HT1080 (cell line): Measurements from ENCODE around the gene ZNHIT1. TPM values are rescaled to one million over a fixed set of nuclear protein-coding genes. Genes with fewer than 3 reads are reported as not detected.
A peak's percentile ranks its signal among the peaks of the same experiment; 100 is the strongest.

Experiments used
- DNase-seq: peaks from one replicate; pipeline ENCODE4 v3.0.0-alpha.2; 2015; ENCODE audit warnings: low read depth
- polyA plus RNA-seq, 2 experiments: library from polyadenylated mRNA; depleted of rRNA; stranded (reverse); fragments of >200 nt; gene quantifications; 2 replicates each; pipeline ENCODE4 v1.2.3, GENCODE V29; 2015
- total RNA-seq: library from RNA; depleted of rRNA; stranded (reverse); fragments of >200 nt; shearing (Covaris generic); gene quantifications from 2 replicates; pipeline ENCODE4 v1.2.3, GENCODE V29; 2014; rRNA removed

The ZNHIT1 gene
- 148 and 157 TPM in 2 replicates for total RNA-seq
- polyA plus RNA-seq (2015; cell fraction: cytosol; rRNA removed): 63.8 and 73.4 TPM in 2 replicates
- polyA plus RNA-seq (2015; cell fraction: nucleus; rRNA removed): 56.3 and 61.0 TPM in 2 replicates

DNA sequence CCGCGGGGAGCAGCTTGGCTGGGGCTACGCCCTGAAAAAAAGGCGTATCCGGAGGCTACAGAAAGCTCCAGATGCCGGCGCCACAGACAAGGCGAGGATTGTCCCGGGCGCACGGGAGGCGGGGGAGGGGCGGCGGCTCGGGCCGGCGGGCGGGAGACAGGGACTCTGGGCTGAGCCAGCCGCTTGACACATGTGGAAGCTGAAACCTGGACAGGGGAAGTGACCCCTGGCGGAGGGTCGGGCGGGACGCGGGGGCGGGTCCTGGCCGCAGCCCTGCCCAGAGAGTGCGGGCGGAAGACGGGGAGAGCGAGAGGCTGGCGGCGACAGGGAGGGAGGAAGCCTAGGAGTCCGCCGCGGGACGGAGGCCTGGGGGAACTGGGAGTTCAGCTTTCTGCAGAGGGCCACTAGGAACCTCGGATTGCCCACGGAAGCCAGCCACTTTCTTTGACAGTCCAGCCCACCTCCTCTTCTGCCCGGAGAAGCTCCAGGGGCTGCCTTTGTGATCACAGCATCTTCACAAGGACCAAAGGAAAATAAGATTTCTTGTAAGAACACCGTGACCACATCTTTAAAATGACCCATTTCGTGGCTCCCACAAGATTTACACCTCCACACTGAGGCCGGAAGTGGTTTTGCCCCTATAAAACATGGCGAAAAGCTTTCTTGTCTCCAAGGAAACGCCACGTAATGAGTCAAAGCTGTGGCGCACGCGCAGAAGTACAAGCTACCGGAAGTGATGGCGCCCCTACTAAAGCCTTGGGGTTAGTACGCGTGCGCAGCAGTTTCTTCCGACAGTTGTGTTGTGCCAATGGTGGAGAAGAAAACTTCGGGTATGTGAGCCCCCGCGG, at the start of gene ZNHIT1, which contains the start of gene PLOD3:
Gene ZNHIT1, plus strand, starts transcription at position 778 of the 848 bp plus-strand sequence. Its CDS starts 31 bp downstream, at position 809.
Gene PLOD3, minus strand, starts transcription at position 194 of the 848 bp plus-strand sequence. CDS start 307 bp downstream, outside the sequence.
- DNase-seq: peak; percentile 94

GRCh38 chr7:101168412-101169049, 49.4 kb upstream of the ZNHIT1 start:
- DNase-seq: no peak

GRCh38 chr7:101169110-101169837, 48.7 kb upstream of the ZNHIT1 start:
- DNase-seq: peak; percentile 39

GRCh38 chr7:101169838-101170551, 48.0 kb upstream of the ZNHIT1 start:
- peak; percentile 68 for DNase-seq

- no peak for DNase-seq
Observed at GRCh38 chr7:101170617-101171441, 47.1 kb upstream of the ZNHIT1 start.

DNA sequence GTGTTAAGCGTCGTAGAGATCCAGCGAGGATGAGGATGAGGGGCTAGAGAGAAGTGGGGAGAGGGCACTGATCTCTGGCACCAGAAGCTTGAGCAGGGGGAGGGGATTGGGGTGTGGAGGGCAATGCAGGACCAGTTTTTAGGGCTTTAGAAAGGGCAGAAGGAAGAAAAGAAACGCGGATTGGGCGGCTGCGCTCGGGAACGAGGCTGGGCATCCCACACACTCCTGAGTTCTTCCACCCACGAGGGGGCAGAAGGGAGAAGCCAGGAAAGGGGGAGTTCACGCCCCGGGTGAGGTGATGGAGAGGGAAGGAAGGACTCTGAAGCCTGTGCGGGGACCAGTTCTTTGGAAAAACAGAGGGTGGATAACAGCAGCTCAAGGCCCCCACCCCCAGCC, 46.5 kb upstream of the ZNHIT1 start:
- DNase-seq: no peak

GRCh38 chr7:101172005-101172853, 45.7 kb upstream of the ZNHIT1 start:
- no peak for DNase-seq

DNA sequence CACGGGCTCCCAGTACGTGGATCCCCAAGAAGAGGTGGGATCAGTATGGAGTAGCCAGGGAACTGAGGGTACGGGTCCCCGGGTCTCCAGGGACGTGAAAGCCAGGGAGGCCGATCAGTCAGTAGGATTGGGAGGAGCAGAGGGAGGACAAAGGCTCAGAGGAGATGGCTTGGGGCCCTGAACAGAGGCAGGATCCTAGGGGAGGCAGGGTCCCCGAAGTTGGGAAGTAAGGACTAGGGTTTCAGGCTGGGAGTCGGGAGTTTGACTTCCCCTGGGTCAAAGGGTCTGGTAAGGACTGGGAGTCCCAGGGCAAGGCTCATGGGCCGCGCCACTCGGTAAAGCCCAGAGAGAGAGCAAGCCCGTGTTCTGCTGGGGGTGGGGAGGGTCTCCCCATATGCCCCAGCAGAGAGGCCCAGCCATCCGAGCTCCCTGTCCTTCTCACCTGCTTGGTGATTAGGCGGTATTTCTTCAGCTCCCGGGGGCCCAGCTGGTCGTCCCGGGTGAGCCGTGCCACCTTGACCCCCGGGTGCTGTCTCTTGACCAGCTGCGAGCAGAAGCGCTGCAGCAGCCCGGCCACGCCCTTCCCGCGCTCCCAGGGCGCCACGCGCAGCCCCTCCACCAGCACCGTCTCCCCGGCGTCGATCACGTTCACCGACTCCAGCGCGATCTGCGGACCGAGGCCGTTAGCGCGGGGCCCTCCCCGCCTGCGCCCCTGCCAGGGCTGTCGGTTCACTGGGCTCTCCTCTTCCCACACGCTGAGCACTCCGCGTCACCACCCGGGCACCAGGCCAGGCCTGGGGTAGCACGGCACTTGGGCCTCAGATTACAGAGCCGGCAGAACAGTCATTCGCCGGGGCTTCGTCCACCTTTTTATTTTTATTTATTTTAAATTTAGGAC, 44.9 kb upstream of the ZNHIT1 start:
- peak; percentile 81 for DNase-seq

DNA sequence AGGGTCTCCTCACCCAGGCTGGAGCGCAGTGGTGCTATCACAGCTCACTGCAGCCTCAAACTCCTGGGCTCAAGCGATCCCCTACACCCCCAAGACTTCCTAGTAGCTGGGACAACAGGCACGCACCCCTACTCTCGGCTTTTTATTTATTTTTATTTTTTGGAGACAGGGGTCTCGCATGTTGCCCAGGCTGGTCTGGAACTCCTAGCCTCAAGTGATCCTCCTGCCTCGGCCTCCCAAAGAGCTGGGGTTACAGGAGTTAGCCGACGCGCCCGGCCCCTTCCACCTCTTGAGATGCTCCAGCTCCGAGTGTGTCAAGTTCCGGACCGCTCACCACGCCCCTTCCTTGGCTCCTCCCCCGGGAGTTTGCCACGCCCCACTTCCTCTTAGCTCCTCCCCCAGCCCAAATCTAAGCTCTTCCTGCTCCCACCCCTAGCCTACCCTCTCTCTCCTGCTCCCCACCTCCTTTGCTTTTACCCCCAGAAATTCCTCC, 44.2 kb upstream of the ZNHIT1 start:
- peak; percentile 55 for DNase-seq

DNA sequence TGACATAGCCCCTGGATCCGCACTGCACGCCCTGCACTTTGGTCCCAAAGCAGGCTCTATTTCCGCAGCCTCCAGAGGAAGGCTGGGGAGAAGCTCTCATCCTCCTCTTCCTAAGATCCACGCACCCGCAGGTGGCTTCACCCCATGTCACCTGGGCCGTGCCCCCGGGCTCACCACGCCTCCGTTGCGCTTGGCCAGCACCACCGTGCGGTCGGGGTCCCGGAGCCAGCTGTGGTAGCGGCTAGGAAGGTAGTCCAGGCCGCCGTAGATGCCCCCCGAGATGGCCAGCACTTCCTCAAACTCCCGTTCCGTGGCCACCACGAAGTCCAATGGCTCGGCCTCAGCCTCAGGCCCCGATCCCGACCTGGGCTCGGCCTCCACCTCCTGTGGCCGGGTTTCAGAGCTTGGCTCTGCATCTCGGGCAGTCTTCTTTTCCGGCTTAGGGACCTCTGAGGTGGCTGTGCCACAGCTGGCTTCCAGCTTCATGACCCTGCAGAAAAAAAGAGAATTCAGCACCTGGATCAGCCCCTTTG, 43.6 kb upstream of the ZNHIT1 start:
- no peak for DNase-seq

GRCh38 chr7:101175664-101176063, 42.3 kb upstream of the ZNHIT1 start:
- DNase-seq: no peak

DNA sequence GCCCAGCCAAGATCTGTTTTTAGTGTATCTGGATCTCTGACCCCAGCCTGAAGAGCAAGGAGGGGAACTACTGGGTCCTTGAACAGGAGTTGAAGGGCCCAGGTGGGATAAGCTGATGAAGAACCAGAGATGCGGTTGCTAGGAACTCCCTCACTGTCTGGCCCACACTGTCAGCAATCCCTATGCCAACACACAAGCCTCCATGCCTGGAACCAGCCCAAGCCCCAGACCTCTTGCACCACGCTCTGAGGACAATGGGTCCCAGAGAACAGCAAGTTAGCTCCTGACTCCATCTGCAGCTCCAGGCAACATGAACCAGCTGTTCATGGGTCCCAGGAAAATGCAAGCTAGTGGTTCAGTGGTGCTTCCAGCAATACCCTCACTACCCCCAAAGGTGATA, 40.3 kb upstream of the ZNHIT1 start:
- no peak for DNase-seq

GRCh38 chr7:101179117-101179516, 38.8 kb upstream of the ZNHIT1 start:
- no peak for DNase-seq

GRCh38 chr7:101179713-101180112, 38.3 kb upstream of the ZNHIT1 start:
- no peak for DNase-seq

- DNase-seq: no peak
Observed at GRCh38 chr7:101180130-101180755, 37.7 kb upstream of the ZNHIT1 start, which contains the start of gene NAT16. Gene NAT16 (minus strand): TSS chr7:101180293. CDS start chr7:101174807, 5,486 bp downstream.

DNA sequence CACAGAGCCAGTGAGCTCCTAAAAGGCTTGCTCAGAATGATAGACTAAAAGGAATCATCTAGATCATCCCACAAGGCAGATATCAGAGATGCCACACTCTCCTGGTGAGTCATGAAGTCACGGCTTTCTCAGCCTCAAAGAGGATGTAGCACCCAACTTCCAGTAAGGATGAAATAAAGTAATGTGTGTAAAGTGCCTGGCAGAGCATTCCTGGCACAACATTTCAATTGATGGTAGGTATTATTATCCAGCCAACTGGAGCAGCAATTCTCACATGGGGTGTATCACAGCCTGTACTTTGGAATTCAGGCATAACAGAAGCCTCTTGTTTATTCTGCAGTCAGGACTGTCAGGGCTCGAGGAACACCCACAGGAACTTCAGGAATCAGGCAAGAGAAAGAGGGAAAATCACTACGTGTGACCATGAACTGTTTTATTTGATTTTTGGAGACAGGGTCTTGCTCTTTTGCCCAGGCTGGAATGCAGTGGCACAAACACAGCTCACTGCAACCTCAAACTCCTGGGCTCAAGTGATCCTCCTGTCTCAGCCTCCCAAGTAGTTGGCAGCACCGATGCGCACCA, 32.6 kb upstream of the ZNHIT1 start:
- peak; percentile 64 for DNase-seq

GRCh38 chr7:101186194-101186593, 31.8 kb upstream of the ZNHIT1 start:
- no peak for DNase-seq
